ENCODE measurements around the gene KDM6B.

- TF ChIP-seq GATA3 (IDR thresholded peaks at IDR 0.05; ENCODE audit: low read depth, low read length) (no peak), GATA2 (IDR thresholded peaks at IDR 0.05; ENCODE audit: low read depth, low read length) (no peak)
Measured at GRCh38 chr17:7854078-7854777, 20.2 kb downstream of the KDM6B start.
